NCI-H2196 treated with DMSO at 0.1 percent for 48 hours (cell line): ENCODE data around the gene SLC44A5.
"Not testable (repeated sequence)": the region's sequence is repeated elsewhere in the genome, so short reads cannot be mapped to it uniquely, and the experiment has no call there.

ENCODE experiments used
- DNase-seq: peaks from one replicate; lab custom pipeline; 2025; ENCODE audit not compliant: unreplicated experiment; lab: John Stamatoyannopoulos, UW

The SLC44A5 gene

GRCh38 chr1:75522389-75522788 lies 88.5 kb downstream of the SLC44A5 start:
- DNase-seq = no peak

- no peak for DNase-seq
Measured at GRCh38 chr1:75521658-75522057, 89.3 kb downstream of the SLC44A5 start.

DNA sequence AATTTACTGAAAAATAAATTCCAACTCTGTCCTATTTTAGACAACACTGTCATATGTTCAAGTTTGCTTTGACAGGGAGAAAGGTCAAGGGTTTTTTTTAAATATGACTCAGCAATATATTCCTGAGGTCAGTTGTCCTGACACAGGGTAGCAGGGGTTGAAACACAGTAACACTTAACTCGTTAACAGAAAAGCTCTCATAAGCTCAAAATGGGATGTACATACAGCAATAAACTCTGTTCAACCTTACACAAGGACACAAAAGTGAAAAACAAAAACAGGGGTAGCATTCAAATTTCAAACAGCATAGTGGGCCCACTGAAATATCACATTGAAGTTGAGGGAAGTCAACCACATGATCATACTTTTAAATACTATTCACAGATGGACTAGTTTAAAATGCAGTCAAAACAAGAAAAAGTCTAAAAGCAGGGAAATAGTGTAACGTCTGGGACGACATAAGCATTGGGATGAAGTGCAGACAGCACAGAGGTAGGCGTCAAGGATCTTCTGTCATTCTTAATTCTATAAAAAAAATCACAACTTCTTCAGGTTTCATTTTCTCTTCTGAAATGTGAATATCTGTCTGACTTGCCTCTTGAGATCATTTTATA lies 89.9 kb downstream of the SLC44A5 start:
- DNase-seq = no peak

DNA sequence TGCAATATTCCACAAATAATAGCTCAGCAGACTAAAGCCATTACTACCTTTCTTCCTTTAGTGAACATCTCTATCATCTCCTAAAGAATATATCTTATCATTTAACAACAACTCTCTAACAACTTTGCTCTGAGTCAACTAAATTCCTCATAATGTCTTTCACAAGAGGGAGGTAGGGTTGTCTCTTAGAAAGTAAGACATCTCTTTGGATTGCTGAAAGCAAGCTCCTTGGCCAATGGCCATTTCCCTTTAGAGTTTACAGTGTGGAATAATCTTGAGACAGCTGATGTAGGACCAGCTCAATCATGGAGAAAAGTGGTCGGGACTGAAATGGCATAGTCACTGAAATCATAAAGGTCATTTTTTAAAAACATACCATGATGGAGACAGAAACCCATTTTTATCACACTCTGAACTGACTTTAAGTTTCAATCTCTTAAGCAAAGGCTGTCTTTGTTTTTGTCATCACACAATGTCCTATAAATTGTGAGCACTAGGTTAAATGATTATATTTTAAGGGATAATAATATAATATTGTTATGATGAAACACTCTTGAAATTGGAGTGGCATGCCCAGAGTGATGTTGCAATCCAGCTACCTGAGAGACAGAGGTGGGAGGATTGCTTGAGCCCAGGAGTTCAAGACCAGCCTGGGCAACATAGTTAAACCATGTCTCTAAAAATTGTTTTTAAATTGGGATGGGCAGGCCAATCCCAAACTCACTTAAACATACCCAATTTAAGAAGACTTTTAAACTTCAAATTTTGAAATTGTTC lies 91.1 kb downstream of the SLC44A5 start:
- no peak for DNase-seq

DNA sequence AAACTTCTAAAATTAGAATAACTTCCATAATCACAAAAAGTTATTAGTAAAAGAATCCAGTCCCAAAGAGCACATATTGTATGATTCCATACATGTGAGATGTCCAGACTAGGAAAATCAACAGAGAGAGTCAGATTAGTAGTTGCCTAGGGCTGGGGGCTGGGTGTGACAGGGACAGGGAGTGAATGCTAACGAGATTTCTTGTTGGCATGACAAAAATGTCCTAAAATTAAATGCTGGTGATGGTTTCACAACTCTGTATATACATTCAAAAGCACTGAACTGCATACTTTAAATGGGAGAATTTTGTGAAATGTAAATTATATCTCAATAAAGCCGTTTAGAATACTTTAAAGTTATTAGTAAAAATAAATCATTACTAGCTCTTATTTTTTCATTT lies 92.2 kb downstream of the SLC44A5 start:
- DNase-seq = no peak

- DNase-seq = no peak
Measured at GRCh38 chr1:75514270-75514669, 96.6 kb downstream of the SLC44A5 start.

DNA sequence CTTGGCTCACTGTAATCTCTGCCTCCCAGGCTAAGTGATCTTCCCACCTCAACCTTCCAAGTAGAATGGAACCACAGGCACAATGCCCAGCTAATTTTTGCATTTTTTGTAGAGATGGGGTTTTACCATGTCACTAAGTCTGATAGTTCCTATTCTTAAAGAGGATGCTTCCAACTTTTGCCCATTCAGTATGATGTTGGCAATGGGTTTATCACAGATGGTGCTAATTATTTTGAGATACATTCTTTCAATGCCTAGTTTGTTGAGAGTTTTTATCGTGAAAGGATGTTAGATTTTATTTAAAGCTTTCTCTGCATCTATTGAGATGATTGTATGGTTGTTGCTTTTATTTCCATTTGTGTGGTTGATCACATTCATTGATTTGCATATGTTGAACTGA lies 103.9 kb downstream of the SLC44A5 start:
- DNase-seq = no peak

DNA sequence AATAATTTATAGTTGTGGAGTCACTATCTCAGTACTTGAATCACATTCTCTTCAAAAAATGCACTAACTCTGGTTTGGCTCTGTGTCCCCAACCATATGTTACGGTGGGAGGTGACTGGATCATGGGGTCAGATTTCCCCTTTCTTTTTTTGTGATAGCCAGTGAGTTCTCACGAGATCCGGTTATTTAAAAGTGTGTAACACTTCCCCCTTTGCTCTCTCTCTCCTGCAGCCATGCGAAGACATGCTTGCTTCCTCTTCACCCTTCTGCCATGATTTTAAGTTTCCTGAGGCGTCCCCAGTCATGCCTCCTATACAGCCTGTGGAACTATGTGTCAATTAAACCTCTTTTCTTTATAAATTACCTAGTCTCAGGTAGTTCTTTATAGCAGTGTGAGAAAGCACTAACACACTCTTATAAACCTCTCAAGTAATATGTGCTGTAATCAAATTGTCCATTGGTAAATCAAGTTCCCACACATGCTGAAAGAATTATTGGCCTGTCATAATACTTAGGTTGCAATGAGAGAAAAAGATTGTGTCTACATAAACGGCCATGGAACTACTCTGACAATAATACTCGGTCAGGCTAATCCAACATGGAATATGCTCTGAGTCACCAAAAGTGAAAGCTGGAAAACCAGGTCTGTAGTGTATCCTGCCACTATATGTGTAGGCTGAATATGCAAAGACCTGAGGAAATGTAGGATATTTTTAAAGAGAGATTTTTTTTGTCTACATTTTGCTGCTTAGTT lies 107.5 kb downstream of the SLC44A5 start:
- no peak for DNase-seq

DNA sequence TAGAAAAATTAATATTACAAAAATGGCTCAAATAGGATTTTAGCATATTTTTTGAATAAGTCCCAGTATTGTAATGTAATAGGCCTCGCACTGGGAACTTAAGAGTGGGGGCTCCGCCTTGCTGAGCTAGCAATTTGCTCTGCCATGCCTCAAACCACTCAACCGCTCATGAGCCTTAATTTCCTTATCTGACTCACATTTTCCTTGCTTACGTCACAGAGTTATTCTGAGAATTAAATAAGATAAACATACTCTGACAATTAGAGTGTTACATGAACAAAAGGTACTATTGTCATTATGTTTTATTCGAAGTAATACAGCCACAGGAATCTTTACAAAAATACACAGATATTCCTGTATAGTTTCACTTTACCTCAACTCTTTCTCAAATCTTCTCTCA lies 108.1 kb downstream of the SLC44A5 start:
- no peak for DNase-seq

- no peak for DNase-seq
Measured at GRCh38 chr1:75501577-75502295, 109.2 kb downstream of the SLC44A5 start.

GRCh38 chr1:75492011-75492410 lies 118.9 kb downstream of the SLC44A5 start:
- DNase-seq = no peak

- DNase-seq = no peak
Measured at GRCh38 chr1:75487399-75487798, 123.5 kb downstream of the SLC44A5 start.

- DNase-seq = no peak
Measured at GRCh38 chr1:75484789-75485188, 126.1 kb downstream of the SLC44A5 start.

DNA sequence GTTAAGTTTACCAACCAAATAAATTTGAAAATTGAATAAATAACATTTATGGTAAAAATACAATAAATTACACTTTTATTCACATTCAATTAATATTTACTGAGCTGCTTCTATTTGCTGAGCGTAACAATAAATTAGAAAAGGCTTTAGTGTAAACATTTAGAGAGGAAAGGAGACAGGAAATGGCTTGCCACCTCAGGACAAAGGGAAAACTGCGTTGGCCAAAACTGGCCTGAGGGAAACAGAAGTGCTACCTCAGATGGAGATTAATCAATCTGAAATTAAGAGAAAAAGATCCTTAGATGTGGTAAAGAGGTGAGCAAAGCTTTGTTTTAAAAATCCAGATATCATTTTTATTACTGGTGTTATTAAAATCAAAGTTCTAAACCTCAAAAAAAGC lies 128.0 kb downstream of the SLC44A5 start:
- no peak for DNase-seq

DNA sequence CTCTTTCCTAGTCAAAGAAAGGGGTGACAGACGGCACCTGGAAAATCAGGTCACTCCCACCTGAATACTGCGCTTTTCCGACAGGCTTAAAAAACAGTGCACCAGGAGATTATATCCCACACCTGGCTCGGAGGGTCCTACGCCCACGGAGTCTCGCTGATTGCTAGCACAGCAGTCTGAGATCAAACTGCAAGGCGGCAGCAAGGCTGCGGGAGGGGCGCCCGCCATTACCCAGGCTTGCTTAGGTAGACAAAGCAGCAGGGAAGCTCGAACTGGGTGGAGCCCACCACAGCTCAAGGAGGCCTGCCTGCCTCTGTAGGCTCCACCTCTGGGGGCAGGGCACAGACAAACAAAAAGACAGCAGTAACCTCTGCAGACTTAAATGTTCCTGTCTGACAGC lies 134.4 kb downstream of the SLC44A5 start:
- DNase-seq = not testable (repeated sequence)

DNA sequence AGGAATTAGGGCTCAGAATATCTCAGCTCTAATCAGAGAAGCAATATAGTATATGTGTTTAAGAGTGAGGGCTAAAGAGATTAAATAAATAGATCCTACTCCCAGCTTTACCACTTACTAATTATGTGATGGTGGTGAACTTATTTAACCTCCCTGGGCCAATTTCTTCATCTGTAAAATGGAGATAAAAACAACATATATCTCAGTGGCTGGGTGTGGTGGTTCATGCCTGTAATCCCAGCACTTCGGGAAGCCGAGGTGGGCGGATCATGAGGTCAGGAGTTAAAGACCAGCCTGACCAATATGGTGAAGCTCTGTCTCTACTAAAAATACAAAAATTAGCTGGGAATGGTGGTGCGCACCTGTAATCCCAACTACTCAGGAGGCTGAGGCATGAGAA lies 135.2 kb downstream of the SLC44A5 start:
- DNase-seq = no peak

DNA sequence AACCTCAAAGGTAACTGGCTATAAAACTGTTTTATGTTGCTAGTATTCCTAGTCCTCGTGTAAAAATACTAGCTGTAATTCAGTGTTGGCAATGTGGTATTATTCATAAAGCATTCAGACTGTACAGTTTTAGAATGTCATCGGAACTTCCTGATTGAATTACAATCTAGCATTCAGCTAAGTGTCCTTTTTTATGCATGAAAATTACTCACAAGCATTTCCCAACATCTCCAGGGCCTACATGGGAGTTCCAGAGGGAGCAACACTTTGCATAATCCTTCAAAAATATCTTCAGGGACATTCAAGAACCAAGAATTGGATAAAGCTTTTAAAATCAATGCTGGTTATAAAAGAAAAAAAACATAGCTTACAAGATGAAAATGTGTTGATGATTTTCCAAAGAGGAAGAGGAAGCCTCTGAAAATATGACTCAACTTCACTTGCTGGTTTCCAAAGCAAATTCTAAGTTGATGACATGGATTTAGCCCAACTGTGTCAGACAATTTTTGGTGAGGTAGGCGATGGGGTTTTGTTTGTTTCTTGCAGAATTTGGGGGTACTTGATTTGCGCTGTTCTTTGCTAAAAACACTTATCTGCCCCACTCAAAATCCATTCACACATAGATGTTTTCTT lies 137.8 kb downstream of the SLC44A5 start:
- DNase-seq = no peak

DNA sequence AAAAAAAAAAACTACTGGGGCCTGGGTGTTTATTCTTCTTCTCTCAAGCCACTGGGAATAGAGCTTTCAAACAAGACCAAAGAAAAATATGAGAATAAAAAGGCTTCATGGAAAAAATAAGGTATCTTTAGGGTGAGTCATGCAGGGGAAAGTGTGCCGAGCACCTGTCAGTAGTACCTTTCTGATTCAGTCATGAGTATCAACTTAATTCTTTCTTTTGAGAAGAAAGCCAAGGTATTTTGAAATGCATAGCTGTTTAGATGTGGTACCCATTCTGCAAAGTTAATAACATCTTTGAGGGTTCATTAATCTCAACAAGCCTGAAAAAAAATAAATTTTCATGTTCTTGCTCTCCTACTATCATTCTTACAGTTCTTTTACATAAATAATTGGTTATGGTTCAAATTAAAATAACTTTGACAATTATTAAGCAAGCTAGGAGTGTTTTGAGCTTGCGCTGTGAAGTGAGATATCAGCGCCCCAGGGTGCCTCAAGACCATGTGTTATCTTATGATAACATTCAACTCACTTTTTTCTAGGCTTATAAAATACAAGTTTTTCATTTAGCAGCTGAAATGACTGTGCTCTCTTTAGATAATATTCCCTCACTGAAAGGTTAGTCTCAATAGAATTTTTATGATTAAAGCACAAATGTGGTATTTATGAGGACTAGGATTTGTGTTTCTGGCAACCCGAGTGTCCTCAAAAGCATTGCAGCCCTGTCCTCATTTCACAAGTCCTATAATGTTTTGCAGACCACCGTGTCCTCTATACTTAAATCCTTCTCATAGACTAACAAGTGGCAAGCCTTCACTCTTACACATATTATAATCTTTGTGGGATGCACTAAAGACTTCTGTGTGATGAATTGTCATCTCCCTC lies 138.6 kb downstream of the SLC44A5 start:
- DNase-seq = no peak

DNA sequence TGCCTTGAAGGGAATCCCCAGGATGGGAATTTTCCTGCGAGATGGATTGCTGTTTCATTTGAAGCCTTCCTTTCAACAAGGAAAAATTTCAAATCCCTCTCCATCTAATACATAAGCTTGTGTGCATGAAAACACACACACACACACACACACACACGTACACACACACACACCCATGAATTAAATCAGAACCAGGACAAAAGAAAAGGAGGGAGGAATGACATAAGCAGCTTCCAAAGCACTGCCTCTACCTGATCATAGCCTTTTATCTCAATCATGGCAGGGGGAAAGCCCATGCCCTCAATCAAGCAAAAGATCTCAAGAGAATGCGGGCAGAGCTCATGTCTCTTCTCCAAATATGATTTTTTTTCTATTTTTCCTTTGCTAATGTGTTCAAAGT lies 139.7 kb downstream of the SLC44A5 start:
- DNase-seq = no peak

DNA sequence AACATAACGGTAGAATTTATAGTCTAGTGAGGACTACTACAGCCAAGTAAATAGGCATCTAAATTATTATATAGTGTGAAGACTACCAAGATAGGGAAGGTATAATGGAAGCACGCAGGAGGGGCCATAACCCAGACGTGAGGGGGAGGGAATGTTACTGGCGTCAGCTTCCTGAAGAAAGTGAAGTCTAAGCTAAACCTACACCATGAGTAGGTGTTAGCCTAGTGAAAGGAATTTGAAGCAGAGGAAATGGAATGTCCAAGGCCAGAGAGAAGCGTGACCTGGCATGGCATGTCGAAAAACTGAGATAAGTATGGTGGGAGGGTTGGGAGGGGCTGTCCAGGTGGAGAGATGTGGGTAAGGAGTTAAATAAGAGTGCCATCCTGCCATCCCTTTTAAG lies 140.5 kb downstream of the SLC44A5 start:
- DNase-seq = no peak
